Brain microvascular endothelial cell (primary cell): ENCODE measurements around the gene C12orf50.
A peak's percentile ranks its signal among the peaks of the same experiment; 100 is the strongest.

Source experiments
- DNase-seq: peaks from one replicate; pipeline ENCODE4 v3.0.0-alpha.2; 2020
- H3K27ac ChIP-seq: fragments of 250-450 bp; sonication (Bioruptor Pico); 2 replicates; pipeline ENCODE4 v1.5.1; 2020; ENCODE audit warnings: mild to moderate bottlenecking, moderate library complexity
- H3K27me3 ChIP-seq: fragments of 250-450 bp; sonication (Bioruptor Pico); replicated peaks from 2 replicates; pipeline ENCODE4 v1.5.1; 2020; ENCODE audit warnings: mild to moderate bottlenecking
- H3K36me3 ChIP-seq: fragments of 250-450 bp; sonication (Bioruptor Pico); replicated peaks from 2 replicates; pipeline ENCODE4 v1.5.1; 2020; ENCODE audit warnings: mild to moderate bottlenecking
- H3K4me3 ChIP-seq: 2 replicates; pipeline ENCODE4 v1.5.1; 2011; ENCODE audit warnings: low read depth, mild to moderate bottlenecking, control low read depth, low read length, moderate library complexity
- in situ Hi-C: cut with HindIII; loops from 2 replicates; pipeline ENCODE4 v1.10.0; 2017; ENCODE audit warnings: low sequenced_read_pairs, low pct_ligation_motif_present
- TF ChIP-seq, protein P1 (sequence below): IDR thresholded peaks from 2 replicates; pipeline ENCODE4 v1.5.1; 2011; ENCODE audit warnings: low read depth, mild to moderate bottlenecking, moderate library complexity, low read length, control low read depth, inconsistent platforms; ENCODE audit errors: missing control alignments

Gene C12orf50

DNA sequence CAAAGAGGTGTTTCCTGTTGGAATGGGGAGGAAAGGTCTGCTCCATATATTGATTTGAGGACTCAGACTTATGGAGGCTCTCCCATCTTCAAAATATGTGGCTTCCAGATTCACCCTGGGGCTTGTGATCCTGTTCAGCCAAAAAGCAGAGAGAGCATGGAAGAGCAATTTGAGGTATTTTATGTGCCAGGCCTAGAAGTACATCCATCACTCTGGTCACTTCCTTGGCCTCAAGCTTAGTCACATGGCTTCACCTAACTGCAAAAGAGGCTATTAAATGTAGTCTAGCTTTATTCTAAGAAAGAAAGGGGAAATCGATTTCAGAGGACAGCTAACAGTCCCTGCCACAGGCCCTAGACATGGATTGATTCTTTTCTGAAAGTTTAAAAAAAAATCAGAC is 86.2 kb downstream of the C12orf50 start:
- no peak for DNase-seq
- Histone ChIP-seq H3K27ac (no peak overlapping the region), H3K4me3 (no peak overlapping the region), H3K27me3 (no peaks in the 10 kb centered on the region), H3K36me3 (no peaks in the 10 kb centered on the region)
- TF ChIP-seq, protein P1, sequence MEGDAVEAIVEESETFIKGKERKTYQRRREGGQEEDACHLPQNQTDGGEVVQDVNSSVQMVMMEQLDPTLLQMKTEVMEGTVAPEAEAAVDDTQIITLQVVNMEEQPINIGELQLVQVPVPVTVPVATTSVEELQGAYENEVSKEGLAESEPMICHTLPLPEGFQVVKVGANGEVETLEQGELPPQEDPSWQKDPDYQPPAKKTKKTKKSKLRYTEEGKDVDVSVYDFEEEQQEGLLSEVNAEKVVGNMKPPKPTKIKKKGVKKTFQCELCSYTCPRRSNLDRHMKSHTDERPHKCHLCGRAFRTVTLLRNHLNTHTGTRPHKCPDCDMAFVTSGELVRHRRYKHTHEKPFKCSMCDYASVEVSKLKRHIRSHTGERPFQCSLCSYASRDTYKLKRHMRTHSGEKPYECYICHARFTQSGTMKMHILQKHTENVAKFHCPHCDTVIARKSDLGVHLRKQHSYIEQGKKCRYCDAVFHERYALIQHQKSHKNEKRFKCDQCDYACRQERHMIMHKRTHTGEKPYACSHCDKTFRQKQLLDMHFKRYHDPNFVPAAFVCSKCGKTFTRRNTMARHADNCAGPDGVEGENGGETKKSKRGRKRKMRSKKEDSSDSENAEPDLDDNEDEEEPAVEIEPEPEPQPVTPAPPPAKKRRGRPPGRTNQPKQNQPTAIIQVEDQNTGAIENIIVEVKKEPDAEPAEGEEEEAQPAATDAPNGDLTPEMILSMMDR = no peak
- in situ Hi-C loops = no loop called here

DNA sequence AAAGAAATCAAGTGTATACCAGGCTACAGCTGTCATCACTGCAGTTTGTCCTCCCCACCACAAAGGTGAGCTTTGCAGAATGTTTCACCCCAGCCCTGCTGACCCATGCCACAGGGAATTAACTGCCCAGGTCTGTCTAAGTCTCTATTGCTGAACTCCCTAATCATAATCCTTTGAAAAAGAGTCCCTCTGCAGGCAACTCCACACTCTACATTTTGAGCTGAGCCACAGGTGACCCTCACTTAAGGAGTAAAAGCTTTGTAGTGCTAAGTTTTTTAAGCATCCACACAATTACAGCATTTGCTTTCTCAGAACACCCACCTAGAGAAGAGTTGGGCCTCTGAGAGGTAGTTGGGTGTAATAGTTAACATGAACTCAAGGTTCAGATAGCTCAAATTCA is 90.0 kb downstream of the C12orf50 start:
- no peak overlapping the region for H3K4me3 ChIP-seq
- TF ChIP-seq, protein P1 = peak; percentile 1
- no peak for DNase-seq
- H3K36me3 ChIP-seq = no peaks in the 10 kb centered on the region
- no peak overlapping the region for H3K27ac ChIP-seq
- no peaks in the 10 kb centered on the region for H3K27me3 ChIP-seq
- in situ Hi-C loops = no loop called here

DNA sequence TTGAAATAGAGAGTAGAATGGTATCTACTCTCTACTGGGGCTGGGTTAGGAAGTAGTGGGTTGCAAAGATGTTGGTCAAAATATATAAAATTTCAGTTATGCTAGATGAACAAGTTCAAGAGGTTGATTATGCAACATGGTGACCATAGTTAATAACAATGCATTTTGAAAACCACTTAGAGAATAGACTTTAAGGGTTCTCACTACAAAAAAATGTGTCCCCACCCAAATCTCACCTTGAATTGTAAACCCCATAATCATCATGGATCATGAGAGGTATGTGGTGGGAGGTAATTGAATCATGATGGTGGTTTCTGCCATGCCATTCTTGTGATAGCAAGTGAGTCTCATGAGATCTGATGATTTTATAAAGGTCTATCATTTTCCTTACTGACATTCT is 94.0 kb downstream of the C12orf50 start:
- peak; percentile 30 for DNase-seq

DNA sequence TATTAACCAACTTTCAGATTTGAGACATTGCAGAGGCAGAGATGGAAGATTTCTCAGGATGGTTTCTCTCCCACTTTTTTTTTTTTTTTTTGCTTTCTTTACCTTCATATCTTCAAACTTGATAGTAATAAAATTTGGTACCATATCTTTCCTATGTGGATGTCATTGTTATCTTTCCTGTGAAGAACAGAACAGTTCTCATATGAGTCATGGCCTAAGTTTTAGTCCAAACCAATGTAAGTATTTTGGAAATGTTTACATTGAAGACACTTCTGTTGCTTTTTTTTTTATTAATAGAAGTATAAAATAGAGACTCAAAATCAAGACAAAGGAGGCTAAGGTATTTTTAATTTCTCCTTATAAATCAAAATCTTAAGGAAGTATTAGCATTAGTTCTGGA is 95.2 kb downstream of the C12orf50 start:
- Histone ChIP-seq H3K27me3 (no peaks in the 10 kb centered on the region), H3K27ac (peak overlapping the region; percentile 70), H3K4me3 (no peak overlapping the region), H3K36me3 (no peaks in the 10 kb centered on the region)
- TF ChIP-seq, protein P1 = no peak
- in situ Hi-C loops = no loop called here
- DNase-seq = no peak

More for the DNA sequence above, 94.0 kb downstream of the C12orf50 start:
- H3K27me3 ChIP-seq = no peaks in the 10 kb centered on the region
- in situ Hi-C loops = no loop called here
- H3K4me3 ChIP-seq = no peak overlapping the region
- TF ChIP-seq, protein P1 = no peak
- no peaks in the 10 kb centered on the region for H3K36me3 ChIP-seq
- peak overlapping the region; percentile 70 for H3K27ac ChIP-seq

DNA sequence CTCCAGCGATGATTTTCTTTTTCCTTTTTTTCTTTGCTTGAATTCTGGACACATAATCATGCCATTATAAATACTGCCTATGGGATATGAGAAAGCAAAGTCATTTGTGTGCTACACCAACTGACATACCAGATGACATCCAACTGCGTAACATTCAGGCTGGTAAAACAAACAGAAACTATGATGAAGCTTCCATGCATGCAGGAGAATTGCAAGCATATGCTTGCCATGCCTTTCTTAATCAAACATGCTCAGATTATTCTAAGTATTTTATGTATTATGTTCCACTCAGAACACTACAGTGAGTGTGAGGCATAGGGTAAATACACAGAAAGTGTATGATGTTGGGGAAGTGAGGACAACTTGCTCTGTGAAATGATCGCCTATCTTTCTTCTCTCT is 97.4 kb downstream of the C12orf50 start:
- Histone ChIP-seq H3K36me3 (no peaks in the 10 kb centered on the region), H3K27me3 (no peaks in the 10 kb centered on the region), H3K27ac (peak overlapping the region; percentile 35), H3K4me3 (no peak overlapping the region)
- TF ChIP-seq, protein P1 = no peak
- in situ Hi-C loops = no loop called here
- peak; percentile 63 for DNase-seq

DNA sequence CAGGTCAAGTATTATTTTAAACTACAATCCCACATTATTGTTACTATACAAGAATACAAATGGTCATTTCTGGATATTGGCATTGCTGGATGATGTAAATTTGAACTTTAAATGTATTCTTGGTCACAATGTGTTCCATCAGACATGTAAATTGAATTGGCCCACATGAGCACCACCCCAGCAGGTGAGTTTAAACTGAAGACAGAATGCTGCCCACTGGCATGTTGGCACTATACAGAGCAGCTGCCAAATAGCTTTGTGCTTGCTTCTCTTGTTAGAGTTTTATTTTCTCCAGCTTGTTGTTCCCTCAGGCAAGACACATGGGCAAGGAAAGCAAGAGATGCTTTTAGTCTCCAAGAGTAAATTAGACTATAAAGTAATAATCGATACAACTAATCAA is 98.6 kb downstream of the C12orf50 start:
- H3K4me3 ChIP-seq = no peak overlapping the region
- no peak for DNase-seq
- in situ Hi-C loops = no loop called here
- TF ChIP-seq, protein P1 = no peak
- H3K27ac ChIP-seq = no peak overlapping the region
- no peaks in the 10 kb centered on the region for H3K36me3 ChIP-seq
- H3K27me3 ChIP-seq = no peaks in the 10 kb centered on the region
